ENCODE results near the gene MRPS27. TPM values are rescaled to one million over a fixed set of nuclear protein-coding genes. Genes with fewer than 3 reads are reported as not detected.

MRPS27 gene
- total RNA-seq, 2 experiments from 2014 or later, result 93.3 to 113 TPM

- intact Hi-C loops (cut with DNase I, micrococcal nuclease), result no loop called here
- DNase-seq (no peak), ATAC-seq (no peak)
- Mint-ChIP-seq H3K27me3 (no peaks in the 10 kb centered on the region), H3K27ac (no peak overlapping the region), H3K9me3 (ENCODE audit: low read depth) (no peaks in the 10 kb centered on the region), H3K4me1 (no peaks in the 10 kb centered on the region), H3K36me3 (ENCODE audit: low read depth) (peaks cover 38% of the 10 kb centered on the region), H3K4me3 (no peak overlapping the region)
- ChIA-PET CTCF (no interaction called here), POLR2A (no interaction called here)
These were observed 29.5 kb downstream of the MRPS27 start for GRCh38 chr5:72290356-72291133.

DNA sequence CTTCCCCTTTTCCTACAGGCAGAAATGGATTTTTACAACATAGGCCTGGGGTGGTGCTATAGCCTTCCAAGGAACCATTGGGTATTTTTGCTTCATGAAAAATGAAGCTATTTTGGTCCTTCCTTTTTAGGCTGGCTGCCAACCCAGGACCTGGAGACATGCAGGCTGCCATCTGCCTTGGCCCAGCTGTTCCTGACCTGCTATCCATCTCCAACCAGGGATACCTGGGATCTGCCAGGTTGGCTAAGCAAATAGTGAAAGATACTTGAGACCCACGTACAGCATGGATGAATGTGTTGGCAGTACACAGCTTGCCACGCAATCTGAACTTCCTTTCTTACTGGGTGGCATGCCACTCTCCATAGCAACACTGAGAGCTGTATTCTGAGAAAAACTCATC lies 31.1 kb downstream of the MRPS27 start:
- intact Hi-C loops (cut with DNase I, micrococcal nuclease), result no loop called here
- ChIA-PET POLR2A (interaction anchor here (0.6 kb wide), 1 partner anchor 39 kb away, joined by 3 read pairs; no protein-coding TSS in a partner anchor), CTCF (no interaction called here)
- Mint-ChIP-seq H3K9me3 (ENCODE audit: low read depth) (no peaks in the 10 kb centered on the region), H3K27me3 (no peaks in the 10 kb centered on the region), H3K27ac (no peak overlapping the region), H3K4me1 (no peaks in the 10 kb centered on the region), H3K4me3 (no peak overlapping the region), H3K36me3 (ENCODE audit: low read depth) (peaks cover 26% of the 10 kb centered on the region)
- DNase-seq (no peak), ATAC-seq (no peak)

GRCh38 chr5:72286798-72287197 lies 33.2 kb downstream of the MRPS27 start:
- Mint-ChIP-seq H3K4me3 (no peak overlapping the region), H3K9me3 (ENCODE audit: low read depth) (no peaks in the 10 kb centered on the region), H3K27me3 (no peaks in the 10 kb centered on the region), H3K4me1 (peaks cover 2% of the 10 kb centered on the region), H3K27ac (no peak overlapping the region), H3K36me3 (ENCODE audit: low read depth) (peaks cover 24% of the 10 kb centered on the region)
- ChIA-PET POLR2A (no interaction called here), CTCF (no interaction called here)
- no peak for ATAC-seq
- intact Hi-C loops (cut with DNase I, micrococcal nuclease), result no loop called here
- no peak for DNase-seq

DNA sequence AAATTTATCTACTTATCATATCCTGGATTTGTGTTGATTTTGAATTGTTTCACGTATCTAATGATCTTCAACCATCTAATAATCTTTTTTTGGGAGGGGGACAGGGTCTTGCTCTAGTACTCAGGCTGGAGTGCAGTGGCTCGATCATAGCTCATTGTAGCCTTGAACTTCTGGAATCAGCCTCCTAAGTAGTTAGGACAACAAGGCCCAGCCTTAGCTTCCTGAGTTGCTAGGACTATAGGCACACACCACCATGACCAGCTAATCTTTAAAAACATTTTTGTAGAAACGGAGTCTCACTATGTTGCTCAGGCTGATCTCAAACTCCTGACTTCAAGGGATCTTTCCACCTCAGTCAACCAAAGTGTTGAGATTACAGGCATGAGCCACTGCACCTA lies 34.6 kb downstream of the MRPS27 start:
- DNase-seq, result no peak
- Mint-ChIP-seq H3K36me3 (ENCODE audit: low read depth) (peaks cover 25% of the 10 kb centered on the region), H3K9me3 (ENCODE audit: low read depth) (no peaks in the 10 kb centered on the region), H3K27ac (no peak overlapping the region), H3K4me1 (peaks cover 3% of the 10 kb centered on the region), H3K27me3 (no peaks in the 10 kb centered on the region), H3K4me3 (no peak overlapping the region)
- ChIA-PET POLR2A (no interaction called here), CTCF (no interaction called here)
- ATAC-seq, result no peak
- intact Hi-C loops (cut with DNase I, micrococcal nuclease), result no loop called here

GRCh38 chr5:72284559-72285423 lies 35.2 kb downstream of the MRPS27 start:
- intact Hi-C loops (cut with DNase I, micrococcal nuclease), result no loop called here
- Mint-ChIP-seq H3K4me3 (no peak overlapping the region), H3K4me1 (peaks cover 3% of the 10 kb centered on the region), H3K27ac (no peak overlapping the region), H3K27me3 (no peaks in the 10 kb centered on the region), H3K36me3 (ENCODE audit: low read depth) (peaks cover 27% of the 10 kb centered on the region), H3K9me3 (ENCODE audit: low read depth) (no peaks in the 10 kb centered on the region)
- ChIA-PET POLR2A (no interaction called here), CTCF (no interaction called here)
- DNase-seq (no peak), ATAC-seq (no peak)

DNA sequence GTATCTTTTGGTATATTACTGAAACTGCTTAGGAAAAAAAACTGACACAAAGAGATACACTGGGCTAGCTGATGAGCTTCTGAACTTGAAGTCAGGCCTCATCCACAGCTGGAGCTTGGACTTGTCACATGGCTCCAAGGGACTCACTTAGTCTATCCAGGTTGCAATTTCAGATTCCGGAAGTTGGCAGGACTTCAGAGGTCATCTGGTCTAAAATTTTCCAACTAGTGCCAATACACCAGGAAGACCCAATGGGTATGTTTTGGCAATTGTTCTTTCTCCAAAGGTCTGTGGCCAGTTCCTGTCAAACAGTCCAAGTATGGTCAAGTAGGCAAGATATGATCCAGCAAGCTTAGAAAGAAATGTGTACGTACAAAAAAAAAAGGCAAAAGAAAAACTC lies 36.7 kb downstream of the MRPS27 start:
- ATAC-seq (no peak), DNase-seq (no peak)
- Mint-ChIP-seq H3K27ac (no peak overlapping the region), H3K4me1 (peaks cover 3% of the 10 kb centered on the region), H3K27me3 (no peaks in the 10 kb centered on the region), H3K36me3 (ENCODE audit: low read depth) (peaks cover 32% of the 10 kb centered on the region), H3K4me3 (no peak overlapping the region), H3K9me3 (ENCODE audit: low read depth) (peaks cover 1% of the 10 kb centered on the region)
- CTCF ChIA-PET, result interaction anchor here (0.8 to 1.4 kb wide), 2 partner anchors 11 to 21 kb away, joined by 3 to 6 read pairs; no protein-coding TSS in a partner anchor
- intact Hi-C loops (cut with DNase I, micrococcal nuclease), result no loop called here
- POLR2A ChIA-PET, result no interaction called here

DNA sequence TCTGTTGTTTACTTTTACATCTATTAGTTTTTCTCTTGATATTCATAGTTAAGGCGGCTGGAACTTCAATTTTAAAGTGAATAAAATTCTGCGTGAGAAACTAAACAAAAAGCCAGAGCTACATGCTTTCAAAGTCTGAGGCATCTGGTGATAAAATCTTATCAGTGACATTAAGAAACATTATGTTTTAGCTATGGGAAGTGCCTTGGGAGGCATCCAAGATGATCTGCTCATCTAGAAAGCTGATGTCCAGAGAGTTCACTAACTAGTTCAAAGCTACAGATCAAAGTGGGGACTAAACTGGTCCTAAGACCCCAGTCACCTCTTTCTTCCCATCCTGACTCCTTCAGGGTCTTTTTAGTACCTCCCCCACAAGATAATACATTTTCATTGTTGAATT lies 37.2 kb downstream of the MRPS27 start:
- POLR2A ChIA-PET, result no interaction called here
- no peak for ATAC-seq
- intact Hi-C loops (cut with DNase I, micrococcal nuclease), result no loop called here

DNA sequence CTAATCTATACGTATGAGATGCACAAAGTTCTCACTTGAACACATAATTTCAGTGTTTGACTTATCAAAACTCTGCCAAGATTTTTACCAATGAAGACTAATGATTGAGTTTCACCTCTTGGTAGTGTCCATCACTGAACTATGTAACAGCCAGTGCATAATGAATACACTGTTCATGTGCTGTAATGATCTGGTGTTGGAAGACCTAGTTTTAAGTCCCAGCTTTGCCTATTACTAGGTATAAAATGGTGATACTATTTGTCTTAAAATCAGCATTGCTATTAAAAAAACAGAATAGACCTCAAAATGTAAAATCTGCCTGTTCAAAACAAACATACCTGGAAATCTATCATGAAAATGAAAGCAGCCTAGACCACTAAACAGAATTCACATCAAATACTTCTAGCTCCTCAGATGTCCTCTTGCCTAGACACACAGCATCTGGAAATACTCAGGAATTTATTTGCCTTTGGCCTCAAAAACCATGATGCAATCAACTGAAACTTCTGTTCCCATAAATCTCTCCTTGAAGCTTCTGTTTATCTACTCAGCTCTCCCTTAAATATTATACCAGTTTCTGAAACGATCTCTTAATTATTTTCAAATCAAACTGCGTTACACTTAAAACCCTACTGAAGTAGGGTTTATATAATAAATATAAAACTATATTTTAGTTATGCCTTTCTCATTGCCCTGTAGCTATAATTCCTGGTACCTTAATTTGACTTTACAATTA lies 38.1 kb downstream of the MRPS27 start:
- H3K36me3 Mint-ChIP-seq (ENCODE audit: low read depth), result peaks cover 32% of the 10 kb centered on the region
- ATAC-seq (no peak), DNase-seq (no peak)
- ChIA-PET POLR2A (interaction anchor here (0.6 kb wide), 1 partner anchor 28 kb away, joined by 4 read pairs; no protein-coding TSS in a partner anchor), CTCF (interaction anchor here (1.0 to 1.4 kb wide), 4 partner anchors 10 to 43 kb away, joined by 3 to 6 read pairs (median 3); no protein-coding TSS in a partner anchor)
- no peak overlapping the region for H3K4me3 Mint-ChIP-seq
- H3K9me3 Mint-ChIP-seq (ENCODE audit: low read depth), result peaks cover 1% of the 10 kb centered on the region
- H3K27ac Mint-ChIP-seq, result peak overlapping the region; percentile 32
- intact Hi-C loops (cut with DNase I, micrococcal nuclease), result no loop called here
- H3K4me1 Mint-ChIP-seq, result peaks cover 3% of the 10 kb centered on the region
- H3K27me3 Mint-ChIP-seq, result no peaks in the 10 kb centered on the region

More for the DNA sequence above, 37.2 kb downstream of the MRPS27 start:
- Mint-ChIP-seq H3K4me3 (no peak overlapping the region), H3K36me3 (ENCODE audit: low read depth) (peaks cover 31% of the 10 kb centered on the region), H3K9me3 (ENCODE audit: low read depth) (peaks cover 1% of the 10 kb centered on the region), H3K4me1 (peaks cover 3% of the 10 kb centered on the region), H3K27me3 (no peaks in the 10 kb centered on the region), H3K27ac (no peak overlapping the region)
- no peak for DNase-seq
- CTCF ChIA-PET, result interaction anchor here (0.8 to 1.4 kb wide), 5 partner anchors 10 to 44 kb away, joined by 3 to 6 read pairs (median 3); no protein-coding TSS in a partner anchor

GRCh38 chr5:72281430-72281763 lies 38.6 kb downstream of the MRPS27 start:
- intact Hi-C loops (cut with DNase I, micrococcal nuclease), result no loop called here
- H3K36me3 Mint-ChIP-seq (ENCODE audit: low read depth), result peaks cover 38% of the 10 kb centered on the region
- no peaks in the 10 kb centered on the region for H3K27me3 Mint-ChIP-seq
- no peak overlapping the region for H3K4me3 Mint-ChIP-seq
- H3K9me3 Mint-ChIP-seq (ENCODE audit: low read depth), result peaks cover 1% of the 10 kb centered on the region
- CTCF ChIA-PET, result interaction anchor here (1.4 kb wide), 1 partner anchor 43 kb away, joined by 3 read pairs; no protein-coding TSS in a partner anchor
- H3K27ac Mint-ChIP-seq, result no peak overlapping the region
- POLR2A ChIA-PET, result no interaction called here
- H3K4me1 Mint-ChIP-seq, result peaks cover 3% of the 10 kb centered on the region
- ATAC-seq (no peak), DNase-seq (no peak)

DNA sequence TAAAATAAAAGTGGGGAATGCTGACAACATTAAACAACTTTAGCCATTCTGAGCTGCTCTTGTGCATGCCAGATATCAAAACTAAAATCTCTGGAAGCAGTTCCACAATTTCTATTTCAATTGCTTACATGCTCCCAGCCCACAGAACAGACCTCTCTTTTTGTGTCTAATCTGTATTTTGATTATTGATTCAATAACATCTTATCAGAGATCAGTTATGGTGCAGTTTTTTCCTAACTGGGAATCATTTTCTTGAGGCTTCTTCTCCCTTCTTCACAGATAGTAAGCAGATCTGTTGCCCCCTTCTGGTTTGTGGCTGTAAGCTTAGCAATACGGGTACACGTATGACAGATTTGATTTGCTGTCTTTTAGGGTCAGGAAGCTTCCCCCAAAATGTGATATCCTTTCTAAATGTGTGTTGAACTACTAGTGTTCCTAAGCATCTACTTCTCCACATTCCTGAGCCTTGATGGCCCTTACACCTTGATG lies 39.4 kb downstream of the MRPS27 start:
- DNase-seq, result peak; percentile 10
- ChIA-PET POLR2A (no interaction called here), CTCF (interaction anchor here (1.2 to 1.3 kb wide), 2 partner anchors 19 to 34 kb away, joined by 3 to 5 read pairs; no protein-coding TSS in a partner anchor)
- intact Hi-C loops (cut with DNase I, micrococcal nuclease), result no loop called here
- ATAC-seq, result no peak
- Mint-ChIP-seq H3K4me1 (peaks cover 3% of the 10 kb centered on the region), H3K4me3 (no peak overlapping the region), H3K27ac (no peak overlapping the region), H3K36me3 (ENCODE audit: low read depth) (peaks cover 43% of the 10 kb centered on the region), H3K27me3 (no peaks in the 10 kb centered on the region), H3K9me3 (ENCODE audit: low read depth) (peaks cover 1% of the 10 kb centered on the region)

- Mint-ChIP-seq H3K4me1 (no peaks in the 10 kb centered on the region), H3K4me3 (no peak overlapping the region), H3K9me3 (ENCODE audit: low read depth) (peaks cover 1% of the 10 kb centered on the region), H3K27me3 (no peaks in the 10 kb centered on the region), H3K27ac (no peak overlapping the region), H3K36me3 (ENCODE audit: low read depth) (peaks cover 45% of the 10 kb centered on the region)
- DNase-seq (no peak), ATAC-seq (no peak)
- intact Hi-C loops (cut with DNase I, micrococcal nuclease), result no loop called here
- ChIA-PET CTCF (no interaction called here), POLR2A (no interaction called here)
These were observed 43.8 kb downstream of the MRPS27 start for GRCh38 chr5:72276219-72276752.
